ENCODE measurements around the gene GALNT18.

Gene GALNT18

GRCh38 chr11:11268119-11268518 is 353.7 kb downstream of the GALNT18 start:
- DNase-seq (ENCODE audit: low read depth): no peak

- DNase-seq (ENCODE audit: low read depth): no peak
Observed at GRCh38 chr11:11267312-11267711, 354.5 kb downstream of the GALNT18 start.

DNA sequence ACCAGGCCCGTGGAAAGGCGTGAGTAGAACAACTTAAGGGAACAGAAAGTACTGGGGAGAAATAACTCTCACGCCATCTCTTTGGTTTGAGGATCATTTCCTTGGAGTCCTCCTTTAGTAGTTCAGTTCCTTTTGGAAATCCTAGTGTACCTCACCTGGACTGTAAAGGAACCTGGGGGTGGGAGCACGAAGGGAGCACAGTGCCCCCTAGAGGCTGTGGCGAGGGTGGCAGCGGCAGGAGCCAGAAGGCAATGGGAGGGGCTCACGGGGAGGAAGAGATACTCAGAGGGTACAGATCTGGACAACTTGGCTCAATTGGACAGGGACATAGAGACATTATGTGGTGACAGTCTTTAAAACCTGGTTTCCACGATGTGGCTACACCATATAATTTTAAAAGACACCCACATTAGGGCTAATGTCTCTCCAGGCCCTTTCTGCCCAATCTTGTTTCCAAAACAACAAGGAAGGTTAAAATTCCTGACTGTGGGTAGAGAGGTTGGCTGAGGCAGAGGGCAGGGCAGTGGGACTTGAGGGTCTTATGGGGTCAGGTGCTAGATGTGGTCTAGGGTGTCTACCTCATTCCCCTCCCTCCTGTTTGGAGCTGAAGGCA is 355.7 kb downstream of the GALNT18 start:
- DNase-seq (ENCODE audit: low read depth): peak; percentile 51

- no peak for DNase-seq (ENCODE audit: low read depth)
Observed at GRCh38 chr11:11265320-11265719, 356.5 kb downstream of the GALNT18 start.

GRCh38 chr11:11263238-11264005 is 358.4 kb downstream of the GALNT18 start:
- DNase-seq (ENCODE audit: low read depth): no peak

DNA sequence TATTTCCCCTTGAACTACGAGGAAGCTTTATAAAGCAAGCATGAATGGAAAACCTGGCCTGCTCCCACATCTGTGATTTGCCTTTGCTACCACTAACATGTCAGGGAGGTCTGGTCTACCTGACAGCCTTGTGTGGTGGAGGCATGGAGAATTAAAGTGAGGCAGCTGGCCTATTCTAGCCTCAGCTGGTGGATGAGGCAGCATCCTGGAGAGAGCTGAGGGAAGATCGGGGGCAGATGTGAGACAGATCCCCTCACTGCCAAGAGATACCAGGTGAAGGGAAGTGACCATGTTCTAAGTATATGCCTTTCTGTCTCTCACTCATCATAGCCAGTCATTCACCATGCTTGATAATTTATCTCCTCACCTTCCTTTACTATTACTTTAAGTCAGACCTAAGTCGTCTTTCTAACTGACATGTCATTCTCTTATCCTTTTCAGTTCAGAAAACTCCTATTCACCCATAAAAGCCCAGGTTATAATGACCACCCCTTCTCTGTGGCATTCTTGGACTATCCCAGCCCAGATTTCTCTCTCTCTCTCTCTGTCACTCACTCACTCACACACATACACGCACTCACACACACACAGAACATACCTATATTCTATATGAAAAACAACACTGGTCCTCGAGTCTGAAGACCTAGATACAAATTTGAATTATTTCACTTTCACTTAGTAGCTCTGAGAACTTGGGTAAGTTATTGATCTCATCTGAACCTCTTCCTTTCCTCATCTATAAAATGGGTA is 359.5 kb downstream of the GALNT18 start:
- DNase-seq (ENCODE audit: low read depth): no peak

GRCh38 chr11:11261629-11262028 is 360.2 kb downstream of the GALNT18 start:
- DNase-seq (ENCODE audit: low read depth): no peak

- DNase-seq (ENCODE audit: low read depth): no peak
Observed at GRCh38 chr11:11260903-11261302, 360.9 kb downstream of the GALNT18 start.

- DNase-seq (ENCODE audit: low read depth): no peak
Observed at GRCh38 chr11:11253995-11254394, 367.8 kb downstream of the GALNT18 start.

DNA sequence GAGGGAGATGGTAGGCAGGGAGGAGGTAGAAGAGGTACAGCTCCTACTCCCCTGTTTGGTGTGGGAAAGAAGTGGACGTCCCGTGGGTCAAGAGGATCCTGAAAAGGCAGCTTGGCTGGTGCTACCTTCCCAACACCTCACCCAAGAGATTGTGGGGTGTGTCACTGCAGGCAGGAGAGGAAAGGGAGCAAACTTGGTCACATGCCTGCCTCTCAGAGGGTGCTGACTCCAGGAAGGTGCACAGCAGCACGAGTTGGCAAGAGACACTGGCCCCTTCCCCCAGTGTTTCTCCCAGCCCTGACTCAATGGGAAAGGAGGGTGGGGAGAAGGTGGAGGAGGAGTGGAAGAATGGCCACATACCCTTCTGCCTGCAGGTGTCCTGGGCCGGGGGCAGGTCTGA is 368.3 kb downstream of the GALNT18 start:
- no peak for DNase-seq (ENCODE audit: low read depth)

- DNase-seq (ENCODE audit: low read depth): no peak
Observed at GRCh38 chr11:11252403-11252802, 369.4 kb downstream of the GALNT18 start.

DNA sequence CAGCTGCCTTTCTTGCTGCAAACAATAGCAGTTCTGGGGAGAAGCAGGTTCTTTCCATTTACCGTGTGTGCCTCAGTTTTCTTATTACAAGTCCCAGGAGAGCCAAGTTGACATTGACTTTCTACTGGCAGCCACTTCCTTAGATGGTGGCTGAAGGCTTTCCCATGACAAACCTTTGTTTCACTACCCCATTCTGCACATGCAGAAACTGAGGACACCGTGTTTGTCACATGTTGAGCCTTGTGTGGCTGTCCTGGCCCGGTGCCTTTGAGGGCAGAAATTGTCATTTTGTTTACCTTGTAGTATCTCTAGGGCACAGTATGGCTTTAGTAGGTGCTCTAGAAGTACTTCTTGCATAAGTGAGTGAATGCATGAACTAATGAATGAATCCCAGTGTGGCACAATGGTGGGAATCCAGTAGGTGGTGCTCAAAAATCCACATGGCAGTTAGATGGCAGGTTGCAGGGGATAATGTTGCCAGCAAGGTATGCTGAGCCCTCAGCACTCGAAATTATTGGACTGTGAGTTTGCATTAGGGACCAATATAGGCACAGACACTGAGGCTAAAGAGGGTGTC is 370.3 kb downstream of the GALNT18 start:
- DNase-seq (ENCODE audit: low read depth): no peak

DNA sequence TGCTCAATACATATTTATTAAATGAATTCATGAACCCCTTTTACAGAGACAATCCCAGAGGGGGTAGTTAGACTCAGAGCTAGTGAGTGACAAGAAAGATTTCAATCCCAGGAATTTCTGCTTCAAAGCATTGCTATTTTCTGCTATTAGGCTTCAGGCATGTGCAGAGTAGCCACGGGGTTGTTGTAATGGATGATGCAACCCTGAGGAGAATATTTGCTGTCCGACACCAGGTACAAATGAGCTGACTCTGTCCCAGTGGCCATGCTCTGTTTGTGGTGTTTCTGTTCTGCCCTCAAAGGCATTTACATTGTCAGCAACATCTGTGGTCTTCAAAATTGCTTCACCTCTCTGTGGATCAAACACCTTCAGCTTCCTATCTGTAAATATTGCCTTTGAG is 371.3 kb downstream of the GALNT18 start:
- DNase-seq (ENCODE audit: low read depth): no peak

DNA sequence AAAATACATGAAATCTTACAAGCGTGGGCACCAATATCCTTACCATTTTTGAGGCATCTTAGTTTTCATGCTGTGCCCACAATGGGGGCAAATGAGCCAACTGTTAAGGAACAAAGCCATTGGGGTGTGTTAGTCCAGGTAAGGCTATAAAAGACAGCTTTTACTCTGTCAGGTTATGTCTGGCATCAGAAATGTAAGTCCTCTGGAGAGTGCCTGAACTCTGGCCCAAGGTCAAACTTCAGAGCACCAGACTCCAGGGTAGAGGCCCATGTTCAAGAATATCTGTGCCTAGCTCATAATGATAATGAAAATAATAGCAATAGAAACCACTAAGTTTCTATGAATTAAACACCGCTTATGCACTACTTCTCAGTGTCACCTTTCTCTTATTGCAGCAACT is 374.2 kb downstream of the GALNT18 start:
- DNase-seq (ENCODE audit: low read depth): no peak

- DNase-seq (ENCODE audit: low read depth): no peak
Observed at GRCh38 chr11:11247086-11247485, 374.7 kb downstream of the GALNT18 start.

DNA sequence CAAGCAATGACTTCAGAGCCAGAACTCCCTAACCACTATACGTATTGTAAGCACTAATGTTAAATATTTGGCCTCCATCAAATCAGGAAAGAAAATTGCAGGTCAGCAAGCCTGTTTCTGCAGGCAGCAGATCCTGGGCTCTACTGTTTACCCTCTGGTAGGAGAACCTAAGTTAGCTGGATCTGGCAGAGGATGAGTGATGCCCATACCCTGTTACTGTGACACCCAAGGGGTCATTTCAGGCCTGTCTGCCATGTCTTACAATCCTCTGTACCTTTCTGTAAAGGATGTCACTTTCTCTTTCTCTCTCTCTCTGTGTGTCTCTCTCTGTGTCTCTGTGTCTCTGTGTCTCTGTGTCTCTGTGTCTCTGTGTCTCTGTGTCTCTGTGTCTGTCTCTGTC is 375.6 kb downstream of the GALNT18 start:
- no peak for DNase-seq (ENCODE audit: low read depth)

DNA sequence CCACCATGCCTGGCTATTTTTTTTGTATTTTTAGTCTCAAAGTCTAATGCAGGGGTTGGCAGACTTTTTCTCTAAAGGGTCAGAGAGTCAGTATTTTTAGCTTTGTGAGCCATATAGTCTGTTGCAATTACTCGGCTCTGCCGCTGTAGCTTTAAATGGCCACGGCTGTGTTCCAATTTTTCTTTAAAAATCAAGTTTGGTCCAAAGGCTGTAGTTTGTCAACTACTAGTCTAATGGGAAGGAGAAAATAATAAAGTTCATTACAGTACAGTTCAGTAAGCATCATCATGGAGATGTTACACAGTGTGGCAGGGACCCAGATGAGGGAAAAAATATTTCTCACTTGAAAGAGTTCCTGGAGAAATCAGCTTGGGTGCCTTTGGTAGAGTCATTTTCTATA is 376.4 kb downstream of the GALNT18 start:
- no peak for DNase-seq (ENCODE audit: low read depth)

- no peak for DNase-seq (ENCODE audit: low read depth)
Observed at GRCh38 chr11:11244470-11245080, 377.2 kb downstream of the GALNT18 start.

- peak; percentile 22 for DNase-seq (ENCODE audit: low read depth)
Observed at GRCh38 chr11:11243590-11244469, 378.0 kb downstream of the GALNT18 start.

DNA sequence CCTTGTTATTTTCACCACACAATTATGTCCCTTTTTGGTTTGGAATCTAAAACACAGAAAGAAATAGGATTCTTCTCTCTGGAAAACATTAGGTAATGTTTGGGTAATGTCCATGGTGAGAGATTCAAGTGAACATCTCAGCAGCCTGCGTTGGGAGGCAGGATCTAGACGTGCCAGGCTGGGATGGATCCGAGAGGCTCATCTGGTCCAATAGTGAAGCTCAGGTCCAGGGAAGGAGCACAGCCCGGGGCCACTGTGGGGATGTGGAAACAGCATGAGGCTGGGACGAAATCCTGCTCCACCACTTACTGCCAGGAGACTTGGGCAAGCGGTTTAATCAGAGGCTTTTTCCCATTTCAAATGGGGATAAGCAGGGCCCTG is 378.6 kb downstream of the GALNT18 start:
- no peak for DNase-seq (ENCODE audit: low read depth)

DNA sequence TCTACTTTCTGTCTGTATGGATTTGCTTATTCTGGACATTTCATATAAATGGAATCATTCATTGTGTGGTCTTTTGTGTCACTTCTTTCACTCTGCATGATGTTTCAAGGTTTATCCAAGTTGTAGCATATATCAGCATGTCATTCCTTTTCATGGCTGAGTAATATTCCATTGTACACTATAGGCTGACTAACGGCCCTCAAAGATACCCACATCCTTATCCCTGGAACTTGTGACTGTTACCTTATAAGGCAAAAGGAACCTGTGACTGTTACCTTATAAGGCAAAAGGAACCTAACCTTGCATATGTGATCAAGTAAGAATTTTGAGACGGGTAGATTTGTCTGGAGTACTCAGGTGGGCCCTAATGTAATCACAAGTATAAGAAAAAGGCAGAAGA is 380.5 kb downstream of the GALNT18 start:
- no peak for DNase-seq (ENCODE audit: low read depth)
